GM21737 (cell line): ENCODE results near the gene PIK3C2G.

Experiments
- ATAC-seq: cut with Tn5 transposase; IDR thresholded peaks from one replicate; pipeline ENCODE4 v1.9.1; 2021; ENCODE audit warnings: mild to moderate bottlenecking, moderate library complexity; ENCODE audit not compliant: unreplicated experiment

Gene PIK3C2G

GRCh38 chr12:18546399-18546798 is 285.1 kb downstream of the PIK3C2G start:
- ATAC-seq: no peak

DNA sequence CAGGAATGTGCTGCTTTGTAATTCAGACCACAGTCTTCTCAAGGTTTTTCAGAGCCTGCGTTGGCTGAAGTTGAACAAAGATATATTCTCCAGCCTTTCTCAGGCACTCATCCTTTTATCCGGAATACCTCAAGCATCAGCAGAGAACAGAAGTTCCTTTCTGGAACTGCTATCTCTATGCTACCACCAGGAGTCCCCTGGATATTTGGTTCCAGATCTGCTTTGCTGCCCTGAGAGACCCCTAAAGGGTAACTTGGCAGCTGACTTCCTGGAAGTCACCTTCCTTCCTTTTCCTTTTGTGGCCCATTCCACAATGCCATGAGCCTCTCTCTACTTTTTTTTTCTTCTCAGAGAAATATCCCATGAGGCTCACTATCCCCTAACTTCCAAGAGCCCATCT is 288.3 kb downstream of the PIK3C2G start:
- ATAC-seq: no peak

DNA sequence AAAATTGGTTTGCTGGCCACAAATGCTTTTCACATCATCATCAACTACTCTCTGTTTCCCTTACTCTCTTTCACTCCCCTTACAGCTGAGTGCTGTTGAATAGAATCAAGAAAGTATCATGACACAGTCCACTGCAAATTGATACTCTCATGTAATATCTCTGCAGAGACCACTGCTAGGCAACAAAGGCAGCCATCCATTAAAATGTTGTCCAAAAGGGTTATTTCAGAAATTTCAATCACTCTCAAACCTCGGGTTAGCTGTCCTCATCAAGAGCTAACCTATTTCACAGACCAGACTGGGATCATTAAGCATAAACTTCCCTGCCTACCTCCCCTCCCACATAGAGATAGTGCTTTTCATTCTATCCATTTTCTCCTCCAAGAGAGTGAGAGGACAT is 289.8 kb downstream of the PIK3C2G start:
- ATAC-seq: no peak

GRCh38 chr12:18551701-18552100 is 290.4 kb downstream of the PIK3C2G start:
- no peak for ATAC-seq

- ATAC-seq: no peak
Measured at GRCh38 chr12:18552829-18553228, 291.5 kb downstream of the PIK3C2G start.

GRCh38 chr12:18556161-18556560 is 294.8 kb downstream of the PIK3C2G start:
- no peak for ATAC-seq

DNA sequence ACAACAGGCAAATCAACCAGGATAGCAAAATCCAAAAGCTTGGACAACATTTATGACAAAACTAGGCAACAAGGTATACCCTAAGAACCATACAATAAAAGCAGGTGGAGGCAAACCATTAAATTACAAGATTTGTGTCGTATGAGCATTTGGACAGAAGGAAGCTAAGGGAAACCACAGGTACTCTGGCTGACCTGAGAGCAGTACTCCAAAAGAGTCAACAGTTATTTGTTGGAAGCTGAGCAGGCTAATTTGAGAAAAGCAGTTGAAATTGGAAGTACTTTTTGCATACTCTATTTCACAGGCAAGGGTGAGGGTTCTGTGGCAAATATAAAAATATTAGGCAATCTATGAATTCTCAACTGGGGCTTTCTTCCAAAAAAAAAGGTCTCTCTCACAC is 297.9 kb downstream of the PIK3C2G start:
- no peak for ATAC-seq

DNA sequence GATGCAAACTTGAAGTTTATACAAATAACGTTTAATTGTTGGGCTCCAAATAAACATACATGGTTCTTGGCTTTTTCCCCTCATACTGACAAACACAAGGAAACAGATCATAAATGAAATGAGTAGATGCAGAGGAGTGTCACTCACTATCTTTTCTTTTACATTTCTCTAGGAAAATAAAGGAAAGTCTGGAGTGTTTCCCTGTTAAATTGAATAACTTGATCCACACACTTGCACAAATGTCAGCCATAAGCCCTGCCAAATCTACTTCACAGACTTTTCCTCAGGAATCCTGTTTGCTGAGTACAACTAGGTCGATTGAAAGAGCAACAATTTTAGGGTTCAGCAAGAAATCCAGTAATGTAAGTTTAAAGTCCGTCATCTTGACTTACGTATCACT is 301.2 kb downstream of the PIK3C2G start:
- ATAC-seq: no peak

DNA sequence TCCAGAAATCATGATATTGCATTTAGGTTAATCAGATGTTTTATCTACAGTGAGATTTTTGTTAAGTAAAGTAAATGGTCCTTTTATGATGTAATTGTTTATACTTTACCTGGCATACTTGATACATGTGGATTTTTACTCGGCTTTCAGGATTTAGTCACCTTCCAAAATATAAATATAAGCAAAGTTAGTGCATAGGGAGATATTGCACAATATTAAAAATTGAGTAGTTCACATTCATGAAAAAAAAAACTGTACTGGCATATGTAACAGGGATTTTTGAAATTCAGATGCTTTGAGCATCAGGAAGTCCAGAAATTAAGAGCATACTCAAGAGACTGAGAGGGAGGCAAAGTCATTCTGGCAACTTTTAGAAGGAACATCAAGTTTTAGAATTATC is 303.0 kb downstream of the PIK3C2G start:
- ATAC-seq: no peak

DNA sequence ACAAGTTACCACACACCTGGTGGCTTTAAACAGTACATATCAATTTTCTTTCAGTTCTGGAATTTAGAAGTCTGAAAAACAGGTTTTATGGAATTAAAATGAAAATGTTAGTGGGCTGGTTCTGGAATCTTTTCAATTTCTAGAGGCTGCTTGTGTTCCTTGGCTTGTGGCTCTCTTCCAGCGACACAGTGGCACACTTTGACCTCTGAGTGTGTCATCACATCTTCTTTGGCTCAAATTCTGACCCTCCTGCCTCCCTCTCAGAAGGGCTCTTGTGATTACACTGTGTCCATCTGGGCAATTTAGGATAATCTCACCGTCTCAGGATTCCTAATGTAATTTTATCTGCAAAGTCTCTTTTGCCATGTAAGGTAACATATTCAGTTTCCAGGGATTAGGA is 306.5 kb downstream of the PIK3C2G start:
- ATAC-seq: no peak

GRCh38 chr12:18570543-18570942 is 309.2 kb downstream of the PIK3C2G start:
- no peak for ATAC-seq

DNA sequence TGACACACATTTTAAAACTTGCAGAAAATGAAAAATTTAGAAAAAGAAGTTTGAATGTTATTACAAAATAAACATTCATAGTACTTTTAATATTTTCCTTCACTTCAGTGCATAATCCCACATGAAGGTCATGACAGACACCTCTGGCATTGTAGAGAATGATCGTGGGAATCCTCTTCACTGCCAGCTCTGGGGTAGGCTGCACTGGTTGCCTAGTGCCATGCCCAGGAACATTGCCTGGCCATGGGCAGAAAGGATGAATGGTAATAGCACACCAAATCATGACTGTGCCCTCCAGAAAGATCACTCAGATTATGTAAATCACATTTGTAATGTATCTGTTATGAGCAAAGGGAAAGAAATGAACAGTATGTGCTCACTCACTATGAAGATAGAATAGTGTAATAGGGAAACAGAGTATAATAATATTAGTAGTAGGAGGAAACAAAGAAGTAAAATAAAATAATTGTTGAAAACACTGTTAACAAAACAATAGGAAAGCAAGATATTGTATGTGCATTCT is 314.8 kb downstream of the PIK3C2G start:
- no peak for ATAC-seq

- no peak for ATAC-seq
Measured at GRCh38 chr12:18576648-18577047, 315.3 kb downstream of the PIK3C2G start.

- ATAC-seq: no peak
Measured at GRCh38 chr12:18578191-18578590, 316.9 kb downstream of the PIK3C2G start.

DNA sequence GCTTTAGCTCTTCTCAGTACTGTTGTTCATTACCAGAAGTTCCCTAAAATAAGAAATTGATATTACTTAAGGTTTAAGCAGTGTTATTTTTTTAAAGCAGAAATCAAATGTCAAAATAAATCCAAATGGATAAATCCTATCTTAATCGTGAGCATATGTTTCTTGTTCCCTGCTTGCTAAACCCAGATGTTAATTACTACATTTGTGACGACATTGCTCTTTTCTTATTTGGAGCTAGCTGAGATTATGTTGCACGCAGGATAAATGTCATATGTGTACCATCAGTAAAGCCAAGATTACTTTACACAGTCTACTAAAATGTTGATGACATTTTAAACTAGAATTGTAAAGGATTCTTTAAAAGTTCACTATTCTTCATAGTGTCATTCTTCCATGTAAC is 319.0 kb downstream of the PIK3C2G start:
- no peak for ATAC-seq

DNA sequence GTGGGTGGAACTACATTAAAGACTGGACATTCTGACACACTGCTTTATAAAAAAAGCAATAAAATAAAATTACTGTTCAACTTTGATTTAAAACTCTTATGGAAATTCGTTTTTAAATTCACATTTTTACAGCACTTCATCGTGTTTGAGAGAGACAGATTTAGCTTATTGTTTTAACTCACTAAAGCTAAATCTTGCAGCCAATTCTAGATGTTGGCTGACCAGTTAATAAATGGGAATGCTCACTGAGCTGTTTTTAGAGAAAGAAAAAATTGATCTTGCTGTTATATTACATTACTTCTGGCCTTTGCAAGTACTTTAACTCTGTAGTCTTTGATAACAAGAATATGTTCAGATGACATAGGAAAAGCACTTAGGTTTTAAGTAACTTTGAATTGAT is 319.4 kb downstream of the PIK3C2G start:
- ATAC-seq: no peak

- no peak for ATAC-seq
Measured at GRCh38 chr12:18581232-18581962, 320.1 kb downstream of the PIK3C2G start.

DNA sequence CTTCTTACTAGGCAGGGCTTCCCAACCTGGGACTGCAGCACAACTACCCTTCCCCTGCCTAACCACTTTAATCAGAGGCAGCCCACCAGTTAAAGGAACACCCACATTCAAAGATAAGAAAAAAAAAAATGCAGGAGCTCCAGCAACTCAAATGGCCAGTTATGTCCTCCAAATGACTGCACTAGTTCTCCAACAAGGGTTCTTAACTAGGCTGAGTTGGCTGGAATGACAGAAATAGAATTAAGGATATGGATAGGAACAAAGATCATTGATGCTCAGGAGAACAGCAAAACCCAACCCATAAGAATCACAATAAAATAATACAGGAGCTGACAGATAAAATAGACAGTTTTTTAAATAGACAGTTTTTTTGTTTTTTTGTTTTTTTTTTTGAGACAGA is 322.3 kb downstream of the PIK3C2G start:
- no peak for ATAC-seq

- no peak for ATAC-seq
Measured at GRCh38 chr12:18586581-18586980, 325.3 kb downstream of the PIK3C2G start.

GRCh38 chr12:18589316-18589715 is 328.0 kb downstream of the PIK3C2G start:
- ATAC-seq: no peak

- no peak for ATAC-seq
Measured at GRCh38 chr12:18591473-18591872, 330.2 kb downstream of the PIK3C2G start.

DNA sequence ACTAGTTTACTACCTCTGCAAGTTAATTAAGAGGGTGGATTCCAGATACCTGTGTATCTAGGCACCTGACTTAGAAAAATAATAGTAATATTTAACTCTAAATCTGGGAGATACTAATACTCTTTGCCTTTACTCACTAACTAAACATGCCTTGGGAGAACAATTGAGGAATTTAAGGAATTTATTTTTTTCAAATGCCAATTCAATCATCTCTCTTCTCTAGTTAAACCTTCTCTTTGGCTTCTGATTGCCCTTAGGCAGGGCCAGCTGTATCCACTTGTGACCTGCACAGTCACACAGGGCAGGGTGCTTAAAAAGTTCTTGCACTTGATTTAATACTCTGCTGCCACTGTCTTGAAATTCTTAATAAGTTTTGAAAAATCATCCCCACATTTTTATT is 334.1 kb downstream of the PIK3C2G start:
- ATAC-seq: no peak

DNA sequence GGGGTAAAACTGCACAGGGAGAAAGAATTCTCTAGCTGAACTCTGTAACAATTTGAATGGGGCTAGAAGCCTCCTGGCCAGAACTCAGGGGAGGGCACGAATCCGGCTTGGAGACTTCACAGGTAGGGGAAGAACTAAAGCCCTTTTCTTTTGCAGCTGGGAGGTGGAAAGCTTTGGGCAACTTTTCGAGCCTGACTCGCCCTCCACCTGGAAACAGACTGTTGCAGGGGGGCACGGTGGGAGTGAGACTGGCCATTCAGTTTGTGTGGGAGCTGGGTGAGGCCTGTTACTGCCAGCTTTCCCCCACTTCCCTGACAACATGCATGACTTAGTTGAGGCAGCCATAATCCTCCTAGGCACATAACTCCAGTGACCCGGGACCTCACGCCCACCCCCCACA is 340.6 kb downstream of the PIK3C2G start:
- ATAC-seq: no peak
